Tibial nerve (tissue), 4 donors: ENCODE data around the gene TBX21. TPM values are rescaled to one million over a fixed set of nuclear protein-coding genes. Genes with fewer than 3 reads are reported as not detected.
A peak's percentile ranks its signal among the peaks of the same experiment; 100 is the strongest.

Experiments
- DNase-seq, 2 donors: peaks; one replicate each; pipeline ENCODE4 v3.0.0-alpha.2; 2019; ENCODE audit warnings: low spot score in 2 of 2
- H3K27ac ChIP-seq, 4 donors: fragments of 200-600 bp; sonication (generic) in 3 of 4; one replicate each; pipeline ENCODE4 v1.5.1; 2017 to 2019; ENCODE audit warnings: mild to moderate bottlenecking in 1 of 4
- H3K27me3 ChIP-seq, 2 donors: fragments of 200-600 bp; sonication (generic) in 1 of 2; one replicate each; pipeline versions ENCODE4 v1.5.1 to v1.6.0; 2017 to 2019
- H3K36me3 ChIP-seq, 3 donors: fragments of 200-600 bp; sonication (generic); one replicate each; pipeline ENCODE4 v1.5.1; 2018 to 2019
- H3K4me1 ChIP-seq, 4 donors: fragments of 200-600 bp; sonication (generic) in 3 of 4; one replicate each; pipeline ENCODE4 v1.5.1; 2017 to 2019
- H3K4me3 ChIP-seq, 4 donors: fragments of 200-600 bp; sonication (generic) in 3 of 4; one replicate each; pipeline ENCODE4 v1.5.1; 2017 to 2019; ENCODE audit warnings: mild to moderate bottlenecking in 1 of 4, moderate library complexity in 1 of 4
- H3K9me3 ChIP-seq, 4 donors: fragments of 200-600 bp; sonication (generic) in 3 of 4; one replicate each; pipeline ENCODE4 v1.5.1; 2017 to 2019
- CTCF ChIP-seq, 5 experiments: fragments of 200-600 bp in 3 of 5; fragments of 450-650 bp in 2 of 5; sonication (generic) in 3 of 5; IDR thresholded peaks; one replicate each; pipeline ENCODE4 v1.5.1; 2016 to 2019; ENCODE audit warnings: antibody characterized with exemption in 5 of 5, mild to moderate bottlenecking in 3 of 5, moderate library complexity in 2 of 5
- EP300 ChIP-seq, 2 donors: sonication (generic); formaldehyde crosslinking; IDR thresholded peaks; one replicate each; pipeline ENCODE4 v1.6.1; 2017; ENCODE audit warnings: antibody characterized with exemption in 2 of 2, mild to moderate bottlenecking in 1 of 2
- POLR2A ChIP-seq, 2 donors: fragments of 450-650 bp; IDR thresholded peaks; one replicate each; pipeline ENCODE4 v1.6.1; 2017; ENCODE audit warnings: antibody characterized with exemption in 2 of 2, mild to moderate bottlenecking in 2 of 2, moderate library complexity in 2 of 2
- WGBS, 2 donors: methylation state at CpG; one replicate each; pipeline ENCODE4 v1.1.5; 2018; 5-methylcytosine and 5-hydroxymethylcytosine counted together
- total RNA-seq, 4 donors: library from RNA; depleted of rRNA; stranded (reverse); fragments of >200 nt; gene quantifications; one replicate each; pipeline ENCODE4 v1.1.0, GENCODE V29; 2016

The TBX21 gene
- total RNA-seq, 4 donors from 2014 or later = 1.9 to 3.3 (median 2.1) TPM; not detected in 1

GRCh38 chr17:47686276-47686635 is 46.8 kb upstream of the TBX21 start:
- H3K27me3 ChIP-seq = no peaks in the 10 kb centered on the region
- peaks cover 0 to 38% (median 12%) of the 10 kb centered on the region in 3 donors for H3K36me3 ChIP-seq
- peak overlapping the region in 1 of 4 donors; percentile 25 for H3K27ac ChIP-seq
- TF ChIP-seq CTCF (IDR thresholded peaks at IDR 0.05) = no peak
- TF ChIP-seq POLR2A (IDR thresholded peaks at IDR 0.05) = no peak
- TF ChIP-seq EP300 (IDR thresholded peaks at IDR 0.05) = no peak
- 86% methylated on average over 1 of the region's 1 CpG for WGBS, 2 donors
- no peaks in the 10 kb centered on the region for H3K9me3 ChIP-seq
- DNase-seq = no peak
- peaks cover 0 to 18% (median 0%) of the 10 kb centered on the region in 4 donors for H3K4me1 ChIP-seq
- H3K4me3 ChIP-seq = no peak overlapping the region

- peaks cover 0 to 18% (median 0%) of the 10 kb centered on the region in 4 donors for H3K4me1 ChIP-seq
- peak overlapping the region in 1 of 4 donors; percentile 25 for H3K27ac ChIP-seq
- H3K36me3 ChIP-seq = peaks cover 0 to 33% (median 10%) of the 10 kb centered on the region in 3 donors
- DNase-seq = no peak
- no peaks in the 10 kb centered on the region for H3K27me3 ChIP-seq
- TF ChIP-seq POLR2A (IDR thresholded peaks at IDR 0.05) (no peak), CTCF (IDR thresholded peaks at IDR 0.05) (no peak), EP300 (IDR thresholded peaks at IDR 0.05) (no peak)
- no peaks in the 10 kb centered on the region for H3K9me3 ChIP-seq
- no peak overlapping the region for H3K4me3 ChIP-seq
- 78 to 90% methylated on average over 7 of the region's 7 CpGs for WGBS, 2 donors
Observed at GRCh38 chr17:47686664-47687327, 46.2 kb upstream of the TBX21 start.

- Histone ChIP-seq H3K9me3 (no peaks in the 10 kb centered on the region), H3K36me3 (peaks cover 0 to 28% (median 5%) of the 10 kb centered on the region in 3 donors), H3K27me3 (no peaks in the 10 kb centered on the region), H3K4me1 (peaks cover 0 to 18% (median 0%) of the 10 kb centered on the region in 4 donors), H3K27ac (peak overlapping the region in 2 of 4 donors; percentile 20 to 25), H3K4me3 (no peak overlapping the region)
- TF ChIP-seq CTCF (IDR thresholded peaks at IDR 0.05) (no peak), POLR2A (IDR thresholded peaks at IDR 0.05) (no peak), EP300 (IDR thresholded peaks at IDR 0.05) (no peak)
- DNase-seq = no peak
Observed at GRCh38 chr17:47687328-47687690, 45.7 kb upstream of the TBX21 start.

- Histone ChIP-seq H3K4me3 (no peak overlapping the region), H3K9me3 (no peaks in the 10 kb centered on the region), H3K27ac (peak overlapping the region in 1 of 4 donors; percentile 20), H3K4me1 (peaks cover 0 to 20% (median 2%) of the 10 kb centered on the region in 4 donors), H3K36me3 (peaks cover 0 to 23% (median under 1%) of the 10 kb centered on the region in 3 donors), H3K27me3 (no peaks in the 10 kb centered on the region)
- DNase-seq = no peak
- TF ChIP-seq CTCF (IDR thresholded peaks at IDR 0.05) (no peak), EP300 (IDR thresholded peaks at IDR 0.05) (no peak), POLR2A (IDR thresholded peaks at IDR 0.05) (no peak)
- 42 to 53% methylated on average over 1 of the region's 1 CpG for WGBS, 2 donors
Observed at GRCh38 chr17:47687748-47688147, 45.3 kb upstream of the TBX21 start.

- no peak for TF ChIP-seq CTCF (IDR thresholded peaks at IDR 0.05)
- no peak for TF ChIP-seq POLR2A (IDR thresholded peaks at IDR 0.05)
- WGBS, 2 donors = 63 to 66% methylated on average over 3 of the region's 3 CpGs
- no peak overlapping the region for H3K27ac ChIP-seq
- no peak overlapping the region for H3K4me3 ChIP-seq
- DNase-seq = no peak
- no peaks in the 10 kb centered on the region for H3K9me3 ChIP-seq
- H3K27me3 ChIP-seq = no peaks in the 10 kb centered on the region
- H3K4me1 ChIP-seq = peaks cover 0 to 34% (median 7%) of the 10 kb centered on the region in 4 donors
- peaks cover 0 to 3% (median 0%) of the 10 kb centered on the region in 3 donors for H3K36me3 ChIP-seq
Observed at GRCh38 chr17:47690121-47690520, 42.9 kb upstream of the TBX21 start.
